Calu3 (cell line): ENCODE measurements around the gene CYP1A2. TPM values are rescaled to one million over a fixed set of nuclear protein-coding genes. Genes with fewer than 3 reads are reported as not detected.

Source experiments
- BruUV-seq: library from RNA; stranded (reverse); fragments of 400-500 nt; replicated peaks from 2 replicates; lab custom pipeline; 2021; lab: Mats Ljungman, UMichigan
- CTCF ChIA-PET: fragments of 300-600 bp; sonication (Branson Sonifier 250); formaldehyde crosslinking; loops from one replicate; lab custom pipeline; 2022; ENCODE audit warnings: antibody characterized with exemption; lab: Charles Lee
- DNase-seq: peaks from one replicate; pipeline ENCODE4 v3.0.0; 2022
- H3K27ac Mint-ChIP-seq: one replicate; pipeline ENCODE4 v1.8.0; 2022; ENCODE audit warnings: mixed read lengths; ENCODE audit not compliant: unreplicated experiment
- H3K27me3 Mint-ChIP-seq: one replicate; pipeline ENCODE4 v1.8.0; 2022; ENCODE audit warnings: mixed read lengths; ENCODE audit not compliant: unreplicated experiment
- H3K36me3 Mint-ChIP-seq: one replicate; pipeline ENCODE4 v1.8.0; 2022; ENCODE audit warnings: mild to moderate bottlenecking, moderate library complexity, mixed read lengths; ENCODE audit not compliant: insufficient read depth, unreplicated experiment
- H3K4me1 Mint-ChIP-seq: one replicate; pipeline ENCODE4 v1.8.0; 2022; ENCODE audit warnings: mild to moderate bottlenecking, low read depth, mixed read lengths; ENCODE audit not compliant: unreplicated experiment
- H3K4me3 Mint-ChIP-seq: one replicate; pipeline ENCODE4 v1.8.0; 2022; ENCODE audit warnings: mild to moderate bottlenecking, low read depth, moderate library complexity, mixed read lengths; ENCODE audit not compliant: unreplicated experiment
- H3K9me3 Mint-ChIP-seq: one replicate; pipeline ENCODE4 v1.8.0; 2022; ENCODE audit warnings: low read depth, mixed read lengths; ENCODE audit not compliant: unreplicated experiment
- intact Hi-C: fragments of 100-400 bp; cut with micrococcal nuclease; formaldehyde crosslinking; loops from one replicate; pipeline ENCODE4 v1.10.0; 2022; ENCODE audit not compliant: unreplicated experiment
- total RNA-seq: library from RNA; stranded (reverse); gene quantifications from 2 replicates; pipeline ENCODE4 v1.2.3, GENCODE V29; 2022
- TF ChIP-seq, protein P1 (sequence below): fragments of 200-600 bp; IDR thresholded peaks from one replicate; pipeline ENCODE4 v1.8.0; 2022; ENCODE audit warnings: antibody characterized with exemption; ENCODE audit not compliant: unreplicated experiment

Gene CYP1A2
- total RNA-seq, 1 experiment from 2014 or later = not detected

DNA sequence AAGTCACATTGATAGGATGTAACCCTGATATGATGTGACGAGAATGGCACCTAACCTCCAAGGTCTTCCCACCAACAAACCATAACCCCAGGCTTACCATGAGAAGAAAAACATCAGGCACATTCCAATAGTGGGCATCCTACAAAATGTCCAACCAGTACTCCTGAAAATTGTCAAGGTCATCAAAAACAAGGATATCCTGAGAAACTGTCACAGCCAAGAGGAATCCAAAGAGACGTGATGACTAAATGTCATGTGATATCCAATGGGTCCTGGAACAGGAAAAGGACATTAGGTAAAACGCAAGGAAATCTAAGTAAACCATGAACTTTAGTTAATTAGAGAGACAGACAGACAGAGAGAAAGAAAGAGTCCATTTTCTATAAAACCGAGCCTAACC is 2.3 kb upstream of the CYP1A2 start:
- no peak for DNase-seq
- intact Hi-C loops = no loop called here
- Mint-ChIP-seq H3K27me3 (peaks cover 10% of the 10 kb centered on the region), H3K4me3 (no peak overlapping the region), H3K9me3 (peaks cover 6% of the 10 kb centered on the region), H3K27ac (no peak overlapping the region), H3K36me3 (no peaks in the 10 kb centered on the region), H3K4me1 (no peaks in the 10 kb centered on the region)
- no TSS peak for BruUV-seq
- TF ChIP-seq, protein P1, sequence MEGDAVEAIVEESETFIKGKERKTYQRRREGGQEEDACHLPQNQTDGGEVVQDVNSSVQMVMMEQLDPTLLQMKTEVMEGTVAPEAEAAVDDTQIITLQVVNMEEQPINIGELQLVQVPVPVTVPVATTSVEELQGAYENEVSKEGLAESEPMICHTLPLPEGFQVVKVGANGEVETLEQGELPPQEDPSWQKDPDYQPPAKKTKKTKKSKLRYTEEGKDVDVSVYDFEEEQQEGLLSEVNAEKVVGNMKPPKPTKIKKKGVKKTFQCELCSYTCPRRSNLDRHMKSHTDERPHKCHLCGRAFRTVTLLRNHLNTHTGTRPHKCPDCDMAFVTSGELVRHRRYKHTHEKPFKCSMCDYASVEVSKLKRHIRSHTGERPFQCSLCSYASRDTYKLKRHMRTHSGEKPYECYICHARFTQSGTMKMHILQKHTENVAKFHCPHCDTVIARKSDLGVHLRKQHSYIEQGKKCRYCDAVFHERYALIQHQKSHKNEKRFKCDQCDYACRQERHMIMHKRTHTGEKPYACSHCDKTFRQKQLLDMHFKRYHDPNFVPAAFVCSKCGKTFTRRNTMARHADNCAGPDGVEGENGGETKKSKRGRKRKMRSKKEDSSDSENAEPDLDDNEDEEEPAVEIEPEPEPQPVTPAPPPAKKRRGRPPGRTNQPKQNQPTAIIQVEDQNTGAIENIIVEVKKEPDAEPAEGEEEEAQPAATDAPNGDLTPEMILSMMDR = no peak
- CTCF ChIA-PET = no interaction called here

DNA sequence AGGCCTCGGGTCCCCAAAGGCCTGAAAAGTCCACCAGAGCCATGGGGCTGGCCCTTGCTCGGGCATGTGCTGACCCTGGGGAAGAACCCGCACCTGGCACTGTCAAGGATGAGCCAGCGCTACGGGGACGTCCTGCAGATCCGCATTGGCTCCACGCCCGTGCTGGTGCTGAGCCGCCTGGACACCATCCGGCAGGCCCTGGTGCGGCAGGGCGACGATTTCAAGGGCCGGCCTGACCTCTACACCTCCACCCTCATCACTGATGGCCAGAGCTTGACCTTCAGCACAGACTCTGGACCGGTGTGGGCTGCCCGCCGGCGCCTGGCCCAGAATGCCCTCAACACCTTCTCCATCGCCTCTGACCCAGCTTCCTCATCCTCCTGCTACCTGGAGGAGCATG is 1.2 kb downstream of the CYP1A2 start:
- intact Hi-C loops = no loop called here
- CTCF ChIA-PET = interaction anchor here (0.6 kb wide), 1 partner anchor 57 kb away, joined by 5 read pairs; no protein-coding TSS in a partner anchor
- H3K36me3 Mint-ChIP-seq = no peaks in the 10 kb centered on the region
- H3K27me3 Mint-ChIP-seq = peaks cover 13% of the 10 kb centered on the region
- H3K4me1 Mint-ChIP-seq = no peaks in the 10 kb centered on the region
- no peak overlapping the region for H3K27ac Mint-ChIP-seq
- TF ChIP-seq, protein P1 = no peak
- no peak overlapping the region for H3K4me3 Mint-ChIP-seq
- no peak for DNase-seq
- no peaks in the 10 kb centered on the region for H3K9me3 Mint-ChIP-seq
- BruUV-seq = no TSS peak

DNA sequence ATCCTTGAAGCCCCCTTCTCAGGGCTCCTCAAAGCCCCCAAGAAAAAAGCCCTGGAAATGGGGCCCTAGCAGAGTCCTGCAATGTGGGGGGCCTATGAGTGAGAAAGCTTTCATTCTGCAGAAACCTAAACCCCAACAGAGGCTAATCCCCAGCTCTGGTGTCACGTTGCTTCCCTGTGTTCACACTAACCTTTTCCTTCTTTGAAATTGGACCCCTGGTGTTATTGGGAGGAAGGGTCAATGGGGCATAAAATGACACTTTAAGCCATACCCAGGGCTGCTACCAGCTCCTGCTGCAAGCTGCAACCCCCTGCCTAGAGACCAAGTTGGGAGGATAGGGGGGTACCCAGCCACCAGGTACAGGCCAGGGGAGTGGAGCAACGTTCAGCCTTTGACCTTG is 2.1 kb downstream of the CYP1A2 start:
- TF ChIP-seq, protein P1 = no peak
- no peaks in the 10 kb centered on the region for H3K4me1 Mint-ChIP-seq
- intact Hi-C loops = no loop called here
- H3K9me3 Mint-ChIP-seq = no peaks in the 10 kb centered on the region
- CTCF ChIA-PET = interaction anchor here (1.3 kb wide), 1 partner anchor 20 kb away, joined by 3 read pairs; no protein-coding TSS in a partner anchor
- BruUV-seq = no TSS peak
- peaks cover 13% of the 10 kb centered on the region for H3K27me3 Mint-ChIP-seq
- H3K36me3 Mint-ChIP-seq = no peaks in the 10 kb centered on the region
- no peak overlapping the region for H3K4me3 Mint-ChIP-seq
- no peak for DNase-seq
- H3K27ac Mint-ChIP-seq = no peak overlapping the region

DNA sequence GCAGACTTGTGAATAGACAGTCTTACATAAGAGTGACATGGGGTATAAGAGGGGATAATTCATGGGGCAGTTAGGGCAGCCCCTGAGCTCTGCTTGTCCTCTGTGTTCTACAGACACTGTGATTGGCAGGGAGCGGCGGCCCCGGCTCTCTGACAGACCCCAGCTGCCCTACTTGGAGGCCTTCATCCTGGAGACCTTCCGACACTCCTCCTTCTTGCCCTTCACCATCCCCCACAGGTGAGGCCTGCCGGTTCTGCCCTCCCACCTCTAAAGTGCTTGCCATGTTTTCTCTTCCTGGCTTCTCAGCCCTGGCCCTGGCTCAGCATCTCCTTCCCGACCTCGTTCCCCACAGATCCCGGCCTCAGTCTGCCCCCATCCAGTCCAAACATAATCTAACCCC is 3.4 kb downstream of the CYP1A2 start:
- H3K27me3 Mint-ChIP-seq = peaks cover 13% of the 10 kb centered on the region
- intact Hi-C loops = no loop called here
- CTCF ChIA-PET = interaction anchor here (0.7 to 1.3 kb wide), 2 partner anchors 19 to 384 kb away, joined by 3 to 6 read pairs; no protein-coding TSS in a partner anchor
- H3K4me1 Mint-ChIP-seq = no peaks in the 10 kb centered on the region
- H3K9me3 Mint-ChIP-seq = no peaks in the 10 kb centered on the region
- TF ChIP-seq, protein P1 = no peak
- no TSS peak for BruUV-seq
- no peaks in the 10 kb centered on the region for H3K36me3 Mint-ChIP-seq
- DNase-seq = no peak
- H3K27ac Mint-ChIP-seq = no peak overlapping the region
- H3K4me3 Mint-ChIP-seq = no peak overlapping the region
